Sigmoid colon (tissue), 7 donors: ENCODE data around the gene SCGN. TPM values are rescaled to one million over a fixed set of nuclear protein-coding genes. Genes with fewer than 3 reads are reported as not detected.

Source experiments
- DNase-seq: peaks from one replicate; pipeline ENCODE4 v3.0.0-alpha.2; 2019
- H3K27ac ChIP-seq, 4 donors: fragments of 200-600 bp; sonication (generic); one replicate each; pipeline ENCODE4 v1.5.1; 2016 to 2019; ENCODE audit warnings: mild to moderate bottlenecking in 1 of 4
- H3K27me3 ChIP-seq, 3 donors: fragments of 200-600 bp; sonication (generic); one replicate each; pipeline ENCODE4 v1.5.1; 2019; ENCODE audit warnings: mild to moderate bottlenecking in 1 of 3
- H3K36me3 ChIP-seq, 4 donors: fragments of 200-600 bp; sonication (generic); one replicate each; pipeline ENCODE4 v1.5.1; 2016 to 2019
- H3K4me1 ChIP-seq, 4 donors: fragments of 200-600 bp; sonication (generic); one replicate each; pipeline ENCODE4 v1.5.1; 2017 to 2019
- H3K4me3 ChIP-seq, 4 donors: fragments of 200-600 bp; sonication (generic); one replicate each; pipeline ENCODE4 v1.5.1; 2017 to 2019; ENCODE audit warnings: mild to moderate bottlenecking in 2 of 4, moderate library complexity in 1 of 4
- H3K9me3 ChIP-seq, 4 donors: fragments of 200-600 bp in 3 of 4; sonication (generic) in 3 of 4; one replicate each; pipeline versions ENCODE4 v1.5.1 to v1.6.1; 2013 to 2019
- CTCF ChIP-seq, 4 experiments: fragments of 450-650 bp in 3 of 4; fragments of 200-600 bp in 1 of 4; IDR thresholded peaks; one replicate each; pipeline ENCODE4 v1.5.1; 2016 to 2019; ENCODE audit warnings: antibody characterized with exemption in 4 of 4, mild to moderate bottlenecking in 3 of 4, moderate library complexity in 2 of 4
- EP300 ChIP-seq, 4 donors: sonication (generic); formaldehyde crosslinking; IDR thresholded peaks; one replicate each; pipeline ENCODE4 v1.6.1; 2017; ENCODE audit warnings: antibody characterized with exemption in 4 of 4
- POLR2A ChIP-seq, 2 donors: fragments of 450-650 bp; IDR thresholded peaks; one replicate each; pipeline ENCODE4 v1.6.1; 2016; ENCODE audit warnings: antibody characterized with exemption in 2 of 2, mild to moderate bottlenecking in 2 of 2, moderate library complexity in 2 of 2
- POLR2AphosphoS5 ChIP-seq, 4 donors: sonication (generic); formaldehyde crosslinking; IDR thresholded peaks; one replicate each; pipeline ENCODE4 v1.6.1; 2017; ENCODE audit warnings: antibody characterized with exemption in 4 of 4
- WGBS, 2 donors: extraction: QIAGEN DNeasy Blood & Tissue Kit; methylation state at CpG; one replicate each; pipeline ENCODE4 v1.1.7; 2013; 5-methylcytosine and 5-hydroxymethylcytosine counted together
- intact Hi-C: fragments of 100-400 bp; cut with DNase I; formaldehyde crosslinking; loops from one replicate; pipeline ENCODE4 v1.15.1; 2023
- polyA plus RNA-seq, 3 donors: library from polyadenylated mRNA; stranded (reverse); fragments of 200-250 nt; gene quantifications; one replicate each; pipeline ENCODE4 v1.2.3, GENCODE V29; 2013
- total RNA-seq, 4 donors: library from RNA; depleted of rRNA; stranded (reverse); fragments of >200 nt; gene quantifications; one replicate each; pipeline ENCODE4 v1.1.0, GENCODE V29; 2016
- donor health status: healthy with polysubstance abuse.
- donor health status: Bipolar disorder and iron deficiency.
- donor health status: healthy.

The SCGN gene
- total and polyA plus RNA-seq, 7 donors, result 4.8 to 22.5 (median 8.8) TPM

GRCh38 chr6:25684565-25684964, 32.5 kb downstream of the SCGN start:
- 72 to 79% methylated on average over 2 of the region's 2 CpGs for WGBS, 2 donors
- intact Hi-C loops, result no loop called here
- H3K4me1 ChIP-seq, result no peaks in the 10 kb centered on the region

GRCh38 chr6:25685251-25685650, 33.2 kb downstream of the SCGN start:
- TF ChIP-seq POLR2AphosphoS5 (IDR thresholded peaks at IDR 0.05) (no peak), EP300 (IDR thresholded peaks at IDR 0.05) (no peak), POLR2A (IDR thresholded peaks at IDR 0.05) (no peak), CTCF (IDR thresholded peaks at IDR 0.05) (no peak)
- Histone ChIP-seq H3K36me3 (no peaks in the 10 kb centered on the region), H3K27ac (no peak overlapping the region), H3K9me3 (peaks cover 0 to 3% (median 0%) of the 10 kb centered on the region in 4 donors), H3K4me3 (no peak overlapping the region), H3K4me1 (no peaks in the 10 kb centered on the region), H3K27me3 (no peaks in the 10 kb centered on the region)
- no peak for DNase-seq
- intact Hi-C loops, result no loop called here
- WGBS, 2 donors, result 62 to 67% methylated on average over 1 of the region's 1 CpG

More at GRCh38 chr6:25684565-25684964, 32.5 kb downstream of the SCGN start:
- TF ChIP-seq POLR2A (IDR thresholded peaks at IDR 0.05) (no peak), POLR2AphosphoS5 (IDR thresholded peaks at IDR 0.05) (no peak), EP300 (IDR thresholded peaks at IDR 0.05) (no peak), CTCF (IDR thresholded peaks at IDR 0.05) (no peak)
- H3K9me3 ChIP-seq, result peaks cover 0 to 3% (median 0%) of the 10 kb centered on the region in 4 donors
- no peak for DNase-seq
- no peaks in the 10 kb centered on the region for H3K36me3 ChIP-seq
- H3K27ac ChIP-seq, result no peak overlapping the region
- no peak overlapping the region for H3K4me3 ChIP-seq
- no peaks in the 10 kb centered on the region for H3K27me3 ChIP-seq

- intact Hi-C loops, result no loop called here
- Histone ChIP-seq H3K4me1 (no peaks in the 10 kb centered on the region), H3K9me3 (peaks cover 0 to 3% (median 0%) of the 10 kb centered on the region in 4 donors), H3K27ac (no peak overlapping the region), H3K36me3 (no peaks in the 10 kb centered on the region), H3K27me3 (no peaks in the 10 kb centered on the region), H3K4me3 (no peak overlapping the region)
- no peak for DNase-seq
- WGBS, 2 donors, result 80 to 86% methylated on average over 5 of the region's 5 CpGs
- no peak for TF ChIP-seq CTCF (IDR thresholded peaks at IDR 0.05)
- no peak for TF ChIP-seq EP300 (IDR thresholded peaks at IDR 0.05)
- TF ChIP-seq POLR2AphosphoS5 (IDR thresholded peaks at IDR 0.05), result no peak
- TF ChIP-seq POLR2A (IDR thresholded peaks at IDR 0.05), result no peak
These were observed 33.9 kb downstream of the SCGN start for GRCh38 chr6:25685896-25686295.

GRCh38 chr6:25686856-25687255, 34.8 kb downstream of the SCGN start:
- no peaks in the 10 kb centered on the region for H3K27me3 ChIP-seq
- DNase-seq, result no peak
- no peaks in the 10 kb centered on the region for H3K4me1 ChIP-seq
- H3K4me3 ChIP-seq, result no peak overlapping the region
- TF ChIP-seq EP300 (IDR thresholded peaks at IDR 0.05) (no peak), CTCF (IDR thresholded peaks at IDR 0.05) (no peak), POLR2AphosphoS5 (IDR thresholded peaks at IDR 0.05) (no peak), POLR2A (IDR thresholded peaks at IDR 0.05) (no peak)
- intact Hi-C loops, result no loop called here
- peaks cover 0 to 3% (median 0%) of the 10 kb centered on the region in 4 donors for H3K9me3 ChIP-seq
- no peaks in the 10 kb centered on the region for H3K36me3 ChIP-seq
- no peak overlapping the region for H3K27ac ChIP-seq

GRCh38 chr6:25689966-25690365, 38.0 kb downstream of the SCGN start:
- Histone ChIP-seq H3K9me3 (peaks cover 0 to 2% (median 0%) of the 10 kb centered on the region in 4 donors), H3K4me1 (no peaks in the 10 kb centered on the region), H3K27ac (no peak overlapping the region), H3K4me3 (no peak overlapping the region), H3K27me3 (no peaks in the 10 kb centered on the region), H3K36me3 (no peaks in the 10 kb centered on the region)
- intact Hi-C loops, result no loop called here
- no peak for DNase-seq
- WGBS, 2 donors, result 45 to 69% methylated on average over 1 of the region's 1 CpG
- TF ChIP-seq EP300 (IDR thresholded peaks at IDR 0.05), result no peak
- TF ChIP-seq CTCF (IDR thresholded peaks at IDR 0.05), result no peak
- no peak for TF ChIP-seq POLR2A (IDR thresholded peaks at IDR 0.05)
- TF ChIP-seq POLR2AphosphoS5 (IDR thresholded peaks at IDR 0.05), result no peak
